NCI-H146 treated with DMSO at 0.1 percent for 48 hours (cell line): ENCODE data around the gene MCL1.

Source experiments
- DNase-seq: peaks from one replicate; lab custom pipeline; 2025; ENCODE audit not compliant: unreplicated experiment; lab: John Stamatoyannopoulos, UW

Gene MCL1

GRCh38 chr1:150544204-150544603 is 35.2 kb downstream of the MCL1 start:
- DNase-seq, result peak; percentile 34

GRCh38 chr1:150543500-150544143 is 35.8 kb downstream of the MCL1 start:
- peak; percentile 63 for DNase-seq

- no peak for DNase-seq
These were observed 41.4 kb downstream of the MCL1 start for GRCh38 chr1:150537732-150538684.

GRCh38 chr1:150536836-150537731 is 42.3 kb downstream of the MCL1 start:
- no peak for DNase-seq

GRCh38 chr1:150535511-150536287 is 43.7 kb downstream of the MCL1 start:
- no peak for DNase-seq

- no peak for DNase-seq
These were observed 45.4 kb downstream of the MCL1 start for GRCh38 chr1:150534002-150534401.

- DNase-seq, result no peak
These were observed 46.5 kb downstream of the MCL1 start for GRCh38 chr1:150532860-150533259.

GRCh38 chr1:150530491-150531159 is 48.8 kb downstream of the MCL1 start:
- no peak for DNase-seq

- no peak for DNase-seq
These were observed 50.4 kb downstream of the MCL1 start for GRCh38 chr1:150529017-150529416.

- no peak for DNase-seq
These were observed 51.2 kb downstream of the MCL1 start for GRCh38 chr1:150528196-150528595.

GRCh38 chr1:150525348-150525747 is 54.1 kb downstream of the MCL1 start:
- no peak for DNase-seq
